HAP-1 (cell line): ENCODE measurements around the gene ATAD1.
"Not testable (repeated sequence)": the region's sequence is repeated elsewhere in the genome, so short reads cannot be mapped to it uniquely, and the experiment has no call there.

ENCODE experiments used
- DNase-seq, 2 experiments: peaks; one replicate each; pipeline ENCODE4 v3.0.0-alpha.2; 2016 to 2020; ENCODE audit warnings: low spot score in 2 of 2
- H3K27me3 ChIP-seq: fragments of 250-450 bp; sonication (Bioruptor Pico); 2 replicates; pipeline ENCODE4 v1.5.1; 2020; ENCODE audit warnings: low read depth, mild to moderate bottlenecking, moderate library complexity
- H3K36me3 ChIP-seq: fragments of 250-450 bp; sonication (Bioruptor Pico); replicated peaks from 2 replicates; pipeline ENCODE4 v1.5.1; 2020; ENCODE audit warnings: mild to moderate bottlenecking
- H3K4me1 ChIP-seq: fragments of 250-450 bp; sonication (Bioruptor Pico); 2 replicates; pipeline ENCODE4 v1.5.1; 2020; ENCODE audit warnings: mild to moderate bottlenecking
- H3K4me3 ChIP-seq: fragments of 250-450 bp; sonication (Bioruptor Pico); 2 replicates; pipeline ENCODE4 v1.5.1; 2020; ENCODE audit warnings: mild to moderate bottlenecking, moderate library complexity
- H3K9me3 ChIP-seq: fragments of 250-450 bp; sonication (Bioruptor Pico); 2 replicates; pipeline ENCODE4 v1.5.1; 2020; ENCODE audit warnings: mild to moderate bottlenecking, moderate library complexity
- in situ Hi-C: fragments of 300-500 bp; cut with MboI; formaldehyde crosslinking; loops from 3 replicates; pipeline ENCODE4 v1.14.3; 2020; ENCODE audit warnings: low sequenced_read_pairs, inconsistent platforms, mixed read lengths

ATAD1 gene

DNA sequence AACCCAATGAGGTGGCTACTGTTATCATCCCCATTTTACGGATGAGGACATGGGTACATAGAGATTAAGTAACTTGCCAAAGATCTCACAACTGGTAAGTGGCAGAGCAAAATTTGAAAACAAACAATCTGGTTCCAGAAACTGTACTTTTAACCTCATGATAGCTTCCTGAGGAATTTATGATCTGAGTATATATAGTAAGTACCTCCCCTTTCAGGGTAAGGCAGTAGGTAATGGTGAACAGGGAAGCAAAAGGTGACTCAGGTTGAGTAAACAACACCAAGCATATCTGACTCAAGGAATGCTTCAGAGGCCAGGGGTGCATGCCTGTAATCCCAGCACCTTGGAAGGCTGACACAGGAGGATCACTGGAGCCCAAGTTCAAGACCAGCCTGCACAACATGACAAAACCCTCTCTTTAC lies 24.2 kb upstream of the ATAD1 start:
- no peak for DNase-seq
- in situ Hi-C loops: loop anchor here (25.0 kb wide), 1 partner anchor 1870 kb away; the partner anchor contains the start of gene KIF20B
- Histone ChIP-seq H3K36me3 (no peaks in the 10 kb centered on the region), H3K9me3 (no peaks in the 10 kb centered on the region), H3K4me1 (peaks cover 4% of the 10 kb centered on the region), H3K27me3 (no peaks in the 10 kb centered on the region), H3K4me3 (no peak overlapping the region)

GRCh38 chr10:87841186-87841585 lies 23.2 kb upstream of the ATAD1 start:
- H3K4me3 ChIP-seq: no peak overlapping the region
- H3K36me3 ChIP-seq: no peaks in the 10 kb centered on the region
- H3K9me3 ChIP-seq: no peaks in the 10 kb centered on the region
- H3K27me3 ChIP-seq: no peaks in the 10 kb centered on the region
- in situ Hi-C loops: loop anchor here (25.0 kb wide), 1 partner anchor 1871 kb away; the partner anchor contains the start of gene KIF20B
- H3K4me1 ChIP-seq: peaks cover 4% of the 10 kb centered on the region
- no peak for DNase-seq

- Histone ChIP-seq H3K9me3 (no peaks in the 10 kb centered on the region), H3K27me3 (no peaks in the 10 kb centered on the region), H3K4me1 (no peaks in the 10 kb centered on the region), H3K4me3 (no peak overlapping the region), H3K36me3 (no peaks in the 10 kb centered on the region)
- in situ Hi-C loops: loop anchor here (25.0 kb wide), 1 partner anchor 1874 kb away; the partner anchor contains the start of gene KIF20B
- no peak for DNase-seq
Observed at GRCh38 chr10:87838650-87839049, 20.6 kb upstream of the ATAD1 start.

DNA sequence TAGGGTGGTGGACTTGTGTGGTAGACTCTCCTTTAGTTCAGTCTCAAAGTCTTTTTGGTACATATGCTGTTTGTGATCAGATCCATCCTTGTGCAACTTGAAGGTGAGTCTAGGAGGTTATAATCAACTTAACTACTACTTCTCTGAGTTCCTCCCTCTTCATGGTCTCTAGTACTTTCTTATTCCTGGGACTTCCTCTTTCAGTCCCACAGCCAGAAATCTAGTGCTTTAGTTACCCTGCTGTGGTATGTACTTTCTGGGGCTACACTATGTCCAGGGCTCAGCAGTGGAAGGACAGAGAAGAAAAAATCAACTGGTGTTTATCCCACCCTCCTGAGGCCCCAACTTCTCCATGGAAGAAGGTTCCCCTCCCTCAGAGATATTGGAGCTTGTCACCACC lies 19.4 kb upstream of the ATAD1 start:
- H3K27me3 ChIP-seq: no peaks in the 10 kb centered on the region
- H3K4me1 ChIP-seq: no peaks in the 10 kb centered on the region
- in situ Hi-C loops: loop anchor here (25.0 kb wide), 1 partner anchor 1875 kb away; the partner anchor contains the start of gene KIF20B
- H3K9me3 ChIP-seq: no peaks in the 10 kb centered on the region
- H3K36me3 ChIP-seq: no peaks in the 10 kb centered on the region
- no peak overlapping the region for H3K4me3 ChIP-seq
- no peak for DNase-seq

DNA sequence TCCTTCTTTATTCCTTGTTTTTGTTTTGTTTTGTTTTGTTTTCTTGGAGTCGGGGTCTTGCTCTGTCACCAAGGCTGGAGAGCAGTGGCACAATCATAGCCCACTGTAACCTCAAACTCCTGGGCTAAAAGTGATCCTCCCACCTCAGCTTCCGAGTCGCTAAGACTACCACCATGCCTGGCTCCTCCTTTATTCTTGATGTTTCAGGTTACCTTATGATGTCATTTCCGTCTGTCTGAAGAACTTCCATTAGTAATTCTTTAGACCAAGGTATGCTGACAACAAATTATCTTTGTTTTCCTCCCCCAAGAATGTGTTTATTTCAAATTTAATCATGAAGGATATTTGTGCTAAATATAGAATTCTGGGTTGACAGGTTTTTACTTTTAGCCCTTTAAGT lies 18.1 kb upstream of the ATAD1 start:
- H3K4me1 ChIP-seq: no peaks in the 10 kb centered on the region
- H3K9me3 ChIP-seq: no peaks in the 10 kb centered on the region
- in situ Hi-C loops: loop anchor here (25.0 kb wide), 1 partner anchor 1876 kb away; the partner anchor contains the start of gene KIF20B
- no peak overlapping the region for H3K4me3 ChIP-seq
- H3K36me3 ChIP-seq: no peaks in the 10 kb centered on the region
- no peaks in the 10 kb centered on the region for H3K27me3 ChIP-seq
- no peak for DNase-seq

DNA sequence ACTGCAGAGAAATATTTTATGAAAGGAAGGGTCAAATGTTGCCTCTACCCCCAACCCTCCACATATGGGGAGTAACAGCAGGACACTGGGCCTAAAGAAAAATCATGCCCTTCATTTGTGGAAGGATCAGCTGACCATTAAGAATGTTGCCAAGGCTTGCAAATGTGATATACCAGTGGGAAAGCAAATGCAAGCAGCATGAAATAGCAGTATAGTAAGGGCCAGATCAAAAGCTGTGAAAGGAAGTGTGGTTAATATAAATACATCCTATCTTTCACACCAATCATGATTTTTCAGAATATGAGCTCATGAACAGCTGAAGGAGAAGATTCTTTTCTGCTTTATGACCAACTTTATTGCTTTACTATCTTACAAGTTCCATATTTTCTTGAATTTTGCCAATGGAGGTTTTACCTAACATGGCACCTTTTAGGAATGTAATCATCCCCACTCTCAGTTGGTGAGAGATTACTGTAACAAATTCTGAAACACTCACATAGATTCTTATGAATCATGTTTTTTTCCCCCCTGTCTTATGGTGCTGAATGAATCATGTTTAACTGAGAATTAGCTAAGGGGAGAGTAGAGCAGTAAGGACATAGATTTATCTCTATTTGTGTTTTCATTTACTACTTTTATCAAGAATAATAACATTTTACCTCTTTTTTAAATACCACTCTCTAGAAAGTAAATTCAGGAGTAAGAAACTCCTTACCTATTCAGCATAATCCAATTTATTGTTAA lies 12.1 kb upstream of the ATAD1 start:
- no peak for DNase-seq
- H3K4me1 ChIP-seq: no peaks in the 10 kb centered on the region
- H3K9me3 ChIP-seq: no peaks in the 10 kb centered on the region
- in situ Hi-C loops: loop anchor here (25.0 kb wide), 1 partner anchor 1882 kb away; the partner anchor contains the start of gene KIF20B
- H3K27me3 ChIP-seq: no peaks in the 10 kb centered on the region
- H3K36me3 ChIP-seq: no peaks in the 10 kb centered on the region
- H3K4me3 ChIP-seq: no peak overlapping the region

GRCh38 chr10:87829051-87829450 lies 11.0 kb upstream of the ATAD1 start:
- H3K36me3 ChIP-seq, H3K27me3 ChIP-seq, H3K9me3 ChIP-seq, DNase-seq, H3K4me3 ChIP-seq, H3K4me1 ChIP-seq: not testable (repeated sequence)
- in situ Hi-C loops: loop anchor here (25.0 kb wide), 1 partner anchor 1883 kb away; the partner anchor contains the start of gene KIF20B

DNA sequence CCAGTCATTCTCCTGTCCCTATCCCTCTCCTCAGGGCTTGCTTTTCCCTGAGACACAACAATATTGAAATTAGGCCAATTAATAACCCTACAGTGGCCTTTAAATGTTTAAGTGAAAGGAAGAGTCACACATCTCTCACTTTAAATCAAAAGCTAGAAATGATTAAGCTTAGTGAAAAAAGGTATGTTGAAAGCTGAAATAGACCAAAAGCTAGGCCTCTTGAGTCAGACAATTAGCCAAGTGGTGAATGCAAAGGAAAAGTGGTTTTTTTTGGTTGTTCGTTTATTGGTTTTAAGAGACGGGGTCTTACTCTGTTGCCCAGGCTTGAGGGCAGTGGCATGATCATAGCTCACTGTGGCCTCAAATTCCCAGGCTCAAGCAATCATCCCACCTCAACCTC lies 9.7 kb upstream of the ATAD1 start:
- in situ Hi-C loops: loop anchor here (25.0 kb wide), 1 partner anchor 1885 kb away; the partner anchor contains the start of gene KIF20B
- no peaks in the 10 kb centered on the region for H3K4me1 ChIP-seq
- no peak for DNase-seq
- no peaks in the 10 kb centered on the region for H3K27me3 ChIP-seq
- no peak overlapping the region for H3K4me3 ChIP-seq
- H3K9me3 ChIP-seq: no peaks in the 10 kb centered on the region
- H3K36me3 ChIP-seq: no peaks in the 10 kb centered on the region

GRCh38 chr10:87826653-87827052 lies 8.6 kb upstream of the ATAD1 start:
- in situ Hi-C loops: loop anchor here (25.0 kb wide), 1 partner anchor 1886 kb away; the partner anchor contains the start of gene KIF20B
- no peak for DNase-seq
- no peaks in the 10 kb centered on the region for H3K27me3 ChIP-seq
- no peaks in the 10 kb centered on the region for H3K9me3 ChIP-seq
- no peaks in the 10 kb centered on the region for H3K36me3 ChIP-seq
- no peak overlapping the region for H3K4me3 ChIP-seq
- H3K4me1 ChIP-seq: no peaks in the 10 kb centered on the region

- peaks cover 14% of the 10 kb centered on the region for H3K4me1 ChIP-seq
- peaks cover under 1% of the 10 kb centered on the region for H3K36me3 ChIP-seq
- H3K27me3 ChIP-seq: no peaks in the 10 kb centered on the region
- in situ Hi-C loops: no loop called here
- no peaks in the 10 kb centered on the region for H3K9me3 ChIP-seq
- DNase-seq: no peak
- no peak overlapping the region for H3K4me3 ChIP-seq
Observed at GRCh38 chr10:87819289-87819585, 1.2 kb upstream of the ATAD1 start.

DNA sequence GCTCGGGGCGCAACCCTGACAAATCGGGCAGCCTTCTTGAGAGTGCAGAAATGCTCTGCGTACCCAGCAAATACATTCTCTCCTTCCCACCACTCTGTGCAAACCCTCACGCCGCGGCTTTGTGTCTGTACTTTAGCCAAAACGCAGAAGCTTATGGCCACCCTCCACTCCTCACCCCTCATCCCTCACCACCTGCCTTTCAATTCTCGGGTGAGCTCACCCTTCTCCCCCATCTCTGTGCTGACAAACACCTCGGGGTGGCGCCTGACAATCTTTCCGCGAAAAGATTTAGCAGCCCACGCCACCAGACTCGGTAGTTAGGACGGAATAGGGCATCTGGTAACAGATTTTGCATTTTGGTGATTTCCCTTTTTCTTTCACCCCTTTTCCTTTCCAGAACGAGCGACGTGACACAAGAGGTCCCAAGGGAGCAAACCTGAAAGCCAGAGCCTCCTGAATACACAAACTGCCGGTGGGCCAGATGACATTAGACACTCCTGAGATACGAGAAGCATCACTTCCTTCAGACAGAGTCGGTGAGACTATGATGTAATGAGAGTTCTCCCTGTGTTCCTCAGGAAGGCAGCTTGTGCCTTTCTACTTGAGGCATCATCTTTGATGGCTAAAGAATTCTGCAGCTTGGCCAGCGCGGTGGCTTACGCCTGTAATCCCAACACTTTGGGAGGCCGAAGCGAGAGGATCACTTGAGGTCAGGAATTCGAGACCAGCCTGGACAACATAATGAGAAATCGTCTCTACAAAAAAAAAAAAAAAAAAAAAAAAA lies 671 bp upstream of the ATAD1 start:
- DNase-seq: peak; percentile 29 to 32
- peaks cover 14% of the 10 kb centered on the region for H3K4me1 ChIP-seq
- H3K4me3 ChIP-seq: peak overlapping the region; percentile 72
- H3K27me3 ChIP-seq: no peaks in the 10 kb centered on the region
- peaks cover 6% of the 10 kb centered on the region for H3K36me3 ChIP-seq
- in situ Hi-C loops: no loop called here
- no peaks in the 10 kb centered on the region for H3K9me3 ChIP-seq

DNA sequence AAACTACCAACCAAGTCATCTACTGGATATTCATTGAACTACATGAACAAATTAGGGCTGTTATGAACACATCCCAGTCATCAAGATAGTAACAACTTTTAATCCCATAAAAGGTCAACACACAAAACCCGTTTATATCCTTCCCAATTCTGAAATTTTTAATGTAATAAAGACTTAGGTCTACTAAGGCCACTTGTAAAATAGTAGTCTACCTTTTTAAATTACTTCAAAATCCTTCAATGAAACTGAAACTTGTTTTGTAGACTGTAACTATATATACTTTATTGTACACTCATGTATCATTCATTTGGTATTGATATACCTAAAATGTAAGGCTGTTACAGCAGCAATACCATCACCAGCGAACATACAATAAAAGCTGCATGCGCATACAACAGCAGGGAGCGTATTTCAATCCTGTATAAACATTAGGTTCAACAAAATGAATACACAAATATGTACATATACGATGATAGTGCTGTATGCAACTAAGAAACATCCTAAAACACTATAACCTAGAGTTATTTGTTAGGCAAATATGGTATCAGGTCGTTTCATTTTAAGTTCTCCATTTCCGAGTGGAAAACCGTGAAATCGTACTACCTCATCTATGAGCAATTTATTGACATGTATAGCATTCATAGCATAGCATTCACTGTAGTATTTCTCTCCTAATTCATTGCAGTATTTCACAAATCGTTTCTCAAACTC lies 973 bp downstream of the ATAD1 start:
- Histone ChIP-seq H3K9me3 (no peaks in the 10 kb centered on the region), H3K36me3 (peaks cover 17% of the 10 kb centered on the region), H3K4me1 (peaks cover 14% of the 10 kb centered on the region), H3K27me3 (no peaks in the 10 kb centered on the region), H3K4me3 (peak overlapping the region; percentile 72)
- in situ Hi-C loops: no loop called here
- DNase-seq: peak in 1 of 2 experiments; percentile 12

GRCh38 chr10:87816163-87816897 lies 1.7 kb downstream of the ATAD1 start:
- Histone ChIP-seq H3K36me3 (peaks cover 24% of the 10 kb centered on the region), H3K9me3 (no peaks in the 10 kb centered on the region), H3K4me3 (peak overlapping the region; percentile 72), H3K27me3 (no peaks in the 10 kb centered on the region), H3K4me1 (peaks cover 14% of the 10 kb centered on the region)
- DNase-seq: no peak
- in situ Hi-C loops: no loop called here
